ENCODE results near the gene SAMD15.
A peak's percentile ranks its signal among the peaks of the same experiment; 100 is the strongest.
"Not testable (repeated sequence)": the region's sequence is repeated elsewhere in the genome, so short reads cannot be mapped to it uniquely, and the experiment has no call there.

SAMD15 gene

GRCh38 chr14:77376771-77377501, at the start of gene SAMD15, which contains the start of gene TMED8:
TSS of gene SAMD15 (plus strand) at chr14:77377379. CDS start at chr14:77377419, 40 bp downstream.
TSS of gene TMED8 (minus strand) at chr14:77377094. CDS start at chr14:77377053, 41 bp downstream.
- DNase-seq: peak; percentile 87

- no peak for DNase-seq
Observed at GRCh38 chr14:77329872-77330271, 47.3 kb upstream of the SAMD15 start.

- no peak for DNase-seq
Observed at GRCh38 chr14:77335576-77335975, 41.6 kb upstream of the SAMD15 start.

GRCh38 chr14:77337255-77337654, 39.9 kb upstream of the SAMD15 start:
- not testable (repeated sequence) for DNase-seq

GRCh38 chr14:77337880-77338279, 39.3 kb upstream of the SAMD15 start:
- no peak for DNase-seq

- no peak for DNase-seq
Observed at GRCh38 chr14:77338302-77338701, 38.9 kb upstream of the SAMD15 start.

- no peak for DNase-seq
Observed at GRCh38 chr14:77339407-77339806, 37.8 kb upstream of the SAMD15 start.

- no peak for DNase-seq
Observed at GRCh38 chr14:77340389-77340788, 36.8 kb upstream of the SAMD15 start.

- no peak for DNase-seq
Observed at GRCh38 chr14:77342726-77343397, 34.3 kb upstream of the SAMD15 start.

- DNase-seq: peak; percentile 87
Observed at GRCh38 chr14:77343662-77344061, 33.5 kb upstream of the SAMD15 start.

GRCh38 chr14:77344377-77344996, 32.7 kb upstream of the SAMD15 start:
- DNase-seq: no peak

GRCh38 chr14:77346495-77346894, 30.7 kb upstream of the SAMD15 start:
- no peak for DNase-seq

GRCh38 chr14:77347751-77348150, 29.4 kb upstream of the SAMD15 start:
- no peak for DNase-seq

GRCh38 chr14:77353469-77354141, 23.6 kb upstream of the SAMD15 start:
- DNase-seq: no peak

- DNase-seq: no peak
Observed at GRCh38 chr14:77355811-77356210, 21.4 kb upstream of the SAMD15 start.

GRCh38 chr14:77356899-77357298, 20.3 kb upstream of the SAMD15 start:
- no peak for DNase-seq

- no peak for DNase-seq
Observed at GRCh38 chr14:77359626-77360025, 17.6 kb upstream of the SAMD15 start.

GRCh38 chr14:77364146-77364545, 13.0 kb upstream of the SAMD15 start:
- no peak for DNase-seq

GRCh38 chr14:77369285-77369684, 7.9 kb upstream of the SAMD15 start:
- DNase-seq: no peak

- DNase-seq: no peak
Observed at GRCh38 chr14:77372304-77372841, 4.8 kb upstream of the SAMD15 start.

- DNase-seq: no peak
Observed at GRCh38 chr14:77375164-77375950, 1.8 kb upstream of the SAMD15 start.

All from NCI-H1694 (cell line).